WTC11 (cell line): ENCODE results near the gene GALNT13.

ENCODE experiments used
- ATF2 ChIP-seq: sonication (generic); formaldehyde crosslinking; IDR thresholded peaks from 2 replicates; pipeline ENCODE4 v1.8.1; 2022; ENCODE audit warnings: low read depth, missing genetic modification reagents, borderline replicate concordance
- CTCF ChIP-seq: fragments of 200-600 bp; IDR thresholded peaks from 2 replicates; pipeline ENCODE4 v1.8.0; 2022; ENCODE audit warnings: antibody characterized with exemption
- FOXP4 ChIP-seq: sonication (generic); formaldehyde crosslinking; IDR thresholded peaks from 2 replicates; pipeline ENCODE4 v1.8.0; 2022; ENCODE audit warnings: mild to moderate bottlenecking, missing genetic modification reagents
- NFATC4 ChIP-seq: fragments of 250-450 bp; sonication (Bioruptor Pico); IDR thresholded peaks from 2 replicates; pipeline ENCODE4 v1.9.0; 2021; ENCODE audit warnings: mild to moderate bottlenecking
- NFE2L1 ChIP-seq: sonication (generic); formaldehyde crosslinking; IDR thresholded peaks from 2 replicates; pipeline ENCODE4 v1.8.1; 2023; ENCODE audit warnings: missing genetic modification reagents
- TEAD4 ChIP-seq: sonication (generic); formaldehyde crosslinking; IDR thresholded peaks from 2 replicates; pipeline ENCODE4 v1.8.0; 2022; ENCODE audit warnings: mild to moderate bottlenecking, missing genetic modification reagents

- TF ChIP-seq NFATC4 (CRISPR knock-in tag) (no peak), TEAD4 (CRISPR knock-in tag) (no peak), NFE2L1 (CRISPR knock-in tag) (no peak), ATF2 (no peak), CTCF (no peak), FOXP4 (CRISPR knock-in tag) (no peak)
These were observed 100.1 kb downstream of the GALNT13 start for GRCh38 chr2:153971855-153972254.
